Neural progenitor cell (in vitro differentiated cells): ENCODE measurements around the gene MAT2A. TPM values are rescaled to one million over a fixed set of nuclear protein-coding genes. Genes with fewer than 3 reads are reported as not detected.

Experiments
- DNase-seq: peaks from one replicate; pipeline ENCODE4 v3.0.0-alpha.2; 2016; ENCODE audit warnings: low spot score
- H2AFZ ChIP-seq: fragments of 200-600 bp; sonication (generic); replicated peaks from 2 replicates; pipeline ENCODE4 v1.6.1; 2016; ENCODE audit warnings: antibody characterized with exemption
- H3F3A ChIP-seq: fragments of 200-600 bp; sonication (generic); 2 replicates; pipeline ENCODE4 v1.6.1; 2016; ENCODE audit warnings: antibody characterized with exemption, low read depth
- H3K27ac ChIP-seq: fragments of 200-600 bp; sonication (generic); 2 replicates; pipeline ENCODE4 v1.5.1; 2016; ENCODE audit warnings: mild to moderate bottlenecking
- H3K27me3 ChIP-seq: fragments of 200-600 bp; sonication (generic); 2 replicates; pipeline ENCODE4 v1.6.1; 2016; ENCODE audit warnings: mild to moderate bottlenecking, moderate library complexity
- H3K36me3 ChIP-seq: fragments of 200-600 bp; sonication (generic); 2 replicates; pipeline ENCODE4 v1.5.1; 2016
- H3K4me1 ChIP-seq: fragments of 200-600 bp; sonication (generic); 2 replicates; pipeline ENCODE4 v1.6.1; 2016; ENCODE audit warnings: mixed run types
- H3K4me2 ChIP-seq: fragments of 200-600 bp; sonication (generic); 2 replicates; pipeline ENCODE4 v1.6.1; 2016
- H3K4me3 ChIP-seq: fragments of 200-600 bp; sonication (generic); 2 replicates; pipeline ENCODE4 v1.5.1; 2016
- H3K79me2 ChIP-seq: fragments of 200-600 bp; sonication (generic); 2 replicates; pipeline ENCODE4 v1.6.1; 2016; ENCODE audit warnings: low read depth
- H3K9ac ChIP-seq: fragments of 200-600 bp; sonication (generic); 2 replicates; pipeline ENCODE4 v1.6.1; 2016
- H3K9me3 ChIP-seq: fragments of 200-600 bp; sonication (generic); 2 replicates; pipeline ENCODE4 v1.5.1; 2016; ENCODE audit warnings: low read depth
- H4K20me1 ChIP-seq: fragments of 200-600 bp; sonication (generic); 2 replicates; pipeline ENCODE4 v1.6.1; 2016; ENCODE audit warnings: low read depth
- H3K27ac Mint-ChIP-seq: 3 replicates; pipeline ENCODE4 v1.8.0; 2021; ENCODE audit warnings: mixed read lengths
- H3K27me3 Mint-ChIP-seq: 2 replicates; pipeline ENCODE4 v1.8.0; 2022; ENCODE audit warnings: low read depth, mild to moderate bottlenecking, inconsistent platforms, moderate library complexity, mixed read lengths; ENCODE audit not compliant: insufficient read depth
- H3K36me3 Mint-ChIP-seq: 3 replicates; pipeline ENCODE4 v1.8.0; 2021; ENCODE audit warnings: mixed read lengths
- H3K4me1 Mint-ChIP-seq: 3 replicates; pipeline ENCODE4 v1.8.0; 2021; ENCODE audit warnings: mixed read lengths
- H3K4me3 Mint-ChIP-seq: 3 replicates; pipeline ENCODE4 v1.8.0; 2021; ENCODE audit warnings: mild to moderate bottlenecking, moderate library complexity, mixed read lengths
- H3K9me3 Mint-ChIP-seq: 3 replicates; pipeline ENCODE4 v1.8.0; 2020; ENCODE audit warnings: mixed read lengths
- CTCF ChIP-seq: fragments of 200-600 bp; sonication (generic); IDR thresholded peaks from 2 replicates; pipeline ENCODE4 v1.5.1; 2017; ENCODE audit warnings: antibody characterized with exemption, mild to moderate bottlenecking
- EZH2 ChIP-seq: fragments of 200-600 bp; sonication (generic); IDR thresholded peaks from 2 replicates; pipeline ENCODE4 v1.6.1; 2017; ENCODE audit warnings: antibody characterized with exemption, mild to moderate bottlenecking, moderate library complexity
- EZH2phosphoT487 ChIP-seq: fragments of 200-600 bp; sonication (generic); IDR thresholded peaks from 2 replicates; pipeline ENCODE4 v1.6.1; 2017; ENCODE audit warnings: antibody characterized with exemption
- total RNA-seq: library from RNA; depleted of rRNA; stranded (reverse); fragments of >200 nt; gene quantifications from 2 replicates; pipeline ENCODE4 v1.2.3, GENCODE V29; 2015; ENCODE audit warnings: low replicate concordance

MAT2A gene
- total RNA-seq, 1 donor from 2014 or later = 221 TPM

DNA sequence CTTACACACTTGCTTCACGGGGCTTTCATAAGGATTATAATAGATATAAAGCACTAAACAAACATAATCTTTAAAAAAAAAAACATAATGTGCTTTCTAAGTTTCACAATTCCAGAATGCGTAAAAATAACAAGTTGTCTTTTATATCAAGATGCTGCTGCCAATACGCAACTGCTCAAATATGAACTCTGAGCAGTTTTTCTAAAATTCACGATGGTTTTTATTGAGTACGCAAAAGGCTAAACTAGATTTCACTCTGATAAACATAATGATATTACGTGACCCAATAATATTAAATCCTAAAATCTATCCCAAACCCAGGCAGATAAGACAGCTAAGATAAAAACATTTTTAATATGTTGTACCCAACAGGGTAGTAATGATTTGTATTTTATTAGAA, 24.6 kb upstream of the MAT2A start:
- no peak overlapping the region for H3K4me3 ChIP-seq
- no peak overlapping the region for H3K27ac ChIP-seq
- Mint-ChIP-seq H3K27me3 (peaks cover 8% of the 10 kb centered on the region), H3K4me1 (peaks cover 2% of the 10 kb centered on the region), H3K9me3 (peaks cover 2% of the 10 kb centered on the region), H3K36me3 (no peaks in the 10 kb centered on the region), H3K27ac (no peak overlapping the region), H3K4me3 (no peak overlapping the region)
- DNase-seq = no peak
- H3K9ac ChIP-seq = no peak overlapping the region
- H3K79me2 ChIP-seq = no peaks in the 10 kb centered on the region
- TF ChIP-seq EZH2 (no peak), EZH2phosphoT487 (no peak), CTCF (no peak)
- no peaks in the 10 kb centered on the region for H3K27me3 ChIP-seq
- H3F3A ChIP-seq = no peaks in the 10 kb centered on the region
- no peak overlapping the region for H3K4me2 ChIP-seq
- no peaks in the 10 kb centered on the region for H3K36me3 ChIP-seq
- no peaks in the 10 kb centered on the region for H4K20me1 ChIP-seq
- no peak overlapping the region for H2AFZ ChIP-seq
- H3K4me1 ChIP-seq = no peaks in the 10 kb centered on the region
- no peaks in the 10 kb centered on the region for H3K9me3 ChIP-seq

DNA sequence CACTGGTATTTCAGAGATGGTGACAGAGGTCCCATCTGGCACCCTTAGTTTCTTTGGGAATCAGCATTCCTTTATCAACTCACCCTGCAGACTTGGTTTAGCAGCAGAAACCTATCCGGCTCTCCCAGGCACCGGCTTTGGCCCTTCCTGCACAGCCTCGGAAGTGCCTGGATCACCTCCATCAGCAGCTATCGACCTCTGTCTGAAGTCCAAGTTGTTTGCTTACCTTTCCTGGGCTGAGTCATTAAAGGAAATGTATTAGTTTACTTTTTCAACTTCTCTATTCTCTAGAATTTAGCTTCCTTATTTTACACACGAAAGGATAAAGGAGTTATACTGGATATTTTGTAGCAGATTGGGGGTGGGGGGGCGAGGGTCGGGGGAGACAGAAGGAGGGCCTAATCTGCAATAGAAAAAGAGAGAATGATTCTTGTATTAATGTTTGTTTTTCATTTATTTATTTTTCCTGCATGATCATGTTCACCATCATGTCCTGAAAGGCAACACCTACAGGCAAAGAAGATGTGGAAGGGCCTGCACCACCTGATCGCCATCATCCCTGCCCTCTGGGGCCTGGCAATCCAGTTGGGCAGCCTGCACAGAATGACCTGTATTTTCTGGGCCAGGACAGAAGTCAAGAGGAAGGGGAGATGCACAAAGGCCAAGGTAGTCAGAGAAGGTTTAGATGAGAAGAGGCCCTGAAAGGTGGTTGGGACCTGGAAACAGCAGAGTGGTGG, 22.1 kb upstream of the MAT2A start:
- Histone ChIP-seq H3K4me1 (no peaks in the 10 kb centered on the region), H3K4me3 (no peak overlapping the region), H4K20me1 (no peaks in the 10 kb centered on the region), H3K4me2 (no peak overlapping the region), H3K9ac (no peak overlapping the region), H3K36me3 (no peaks in the 10 kb centered on the region), H3F3A (no peaks in the 10 kb centered on the region), H3K9me3 (no peaks in the 10 kb centered on the region), H2AFZ (no peak overlapping the region), H3K27me3 (no peaks in the 10 kb centered on the region), H3K79me2 (no peaks in the 10 kb centered on the region), H3K27ac (no peak overlapping the region)
- no peaks in the 10 kb centered on the region for H3K36me3 Mint-ChIP-seq
- peaks cover 2% of the 10 kb centered on the region for H3K27me3 Mint-ChIP-seq
- no peak for DNase-seq
- H3K27ac Mint-ChIP-seq = peak overlapping the region; percentile 88
- TF ChIP-seq CTCF = no peak
- no peak for TF ChIP-seq EZH2
- no peak for TF ChIP-seq EZH2phosphoT487
- H3K4me1 Mint-ChIP-seq = peaks cover 2% of the 10 kb centered on the region
- H3K9me3 Mint-ChIP-seq = no peaks in the 10 kb centered on the region
- no peak overlapping the region for H3K4me3 Mint-ChIP-seq

DNA sequence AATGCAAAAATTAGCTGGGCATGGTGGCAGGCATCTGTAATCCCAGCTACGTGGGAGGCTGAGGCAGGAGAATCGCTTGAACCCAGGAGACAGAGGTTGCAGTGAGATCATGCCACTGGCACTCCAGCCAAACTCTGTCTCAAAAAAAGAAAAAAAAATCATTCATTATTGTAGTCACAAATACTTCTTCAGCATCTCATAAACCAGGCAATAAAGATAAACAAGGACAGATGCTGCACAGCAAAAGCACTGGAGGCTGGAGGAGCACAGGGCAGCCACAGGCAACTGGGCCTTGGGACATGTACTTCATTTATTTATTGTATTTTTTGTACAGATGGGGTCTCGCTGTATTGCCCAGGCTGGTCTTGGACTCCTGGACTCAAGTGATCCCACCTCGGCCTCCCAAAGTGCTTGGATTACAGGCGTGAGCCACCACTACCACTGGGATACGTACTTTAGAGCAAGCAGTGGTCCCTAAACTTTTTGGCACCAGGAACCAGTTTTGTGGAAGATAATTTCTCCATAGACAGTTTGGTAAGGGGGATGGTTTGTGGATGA, 16.8 kb upstream of the MAT2A start:
- no peaks in the 10 kb centered on the region for H3K36me3 Mint-ChIP-seq
- no peak overlapping the region for H3K27ac ChIP-seq

More for the DNA sequence above, 16.8 kb upstream of the MAT2A start:
- no peaks in the 10 kb centered on the region for H3K27me3 ChIP-seq
- no peak overlapping the region for H2AFZ ChIP-seq
- H3K27ac Mint-ChIP-seq = no peak overlapping the region
- TF ChIP-seq CTCF = no peak
- no peak for TF ChIP-seq EZH2
- TF ChIP-seq EZH2phosphoT487 = no peak
- H3K36me3 ChIP-seq = no peaks in the 10 kb centered on the region
- no peaks in the 10 kb centered on the region for H4K20me1 ChIP-seq
- no peaks in the 10 kb centered on the region for H3K9me3 Mint-ChIP-seq
- no peak overlapping the region for H3K4me2 ChIP-seq
- H3K4me3 ChIP-seq = no peak overlapping the region
- H3K27me3 Mint-ChIP-seq = peaks cover 7% of the 10 kb centered on the region
- DNase-seq = no peak
- no peak overlapping the region for H3K4me3 Mint-ChIP-seq
- peaks cover 21% of the 10 kb centered on the region for H3K4me1 ChIP-seq
- peaks cover 31% of the 10 kb centered on the region for H3K4me1 Mint-ChIP-seq
- H3K9me3 ChIP-seq = no peaks in the 10 kb centered on the region
- peaks cover 19% of the 10 kb centered on the region for H3F3A ChIP-seq
- no peaks in the 10 kb centered on the region for H3K79me2 ChIP-seq
- H3K9ac ChIP-seq = no peak overlapping the region
